ENCODE data around the gene STX3. TPM values are rescaled to one million over a fixed set of nuclear protein-coding genes. Genes with fewer than 3 reads are reported as not detected.
A peak's percentile ranks its signal among the peaks of the same experiment; 100 is the strongest.

STX3 gene
- total and polyA plus RNA-seq, 4 donors, result 3.3 to 8.5 (median 5.8) TPM

DNA sequence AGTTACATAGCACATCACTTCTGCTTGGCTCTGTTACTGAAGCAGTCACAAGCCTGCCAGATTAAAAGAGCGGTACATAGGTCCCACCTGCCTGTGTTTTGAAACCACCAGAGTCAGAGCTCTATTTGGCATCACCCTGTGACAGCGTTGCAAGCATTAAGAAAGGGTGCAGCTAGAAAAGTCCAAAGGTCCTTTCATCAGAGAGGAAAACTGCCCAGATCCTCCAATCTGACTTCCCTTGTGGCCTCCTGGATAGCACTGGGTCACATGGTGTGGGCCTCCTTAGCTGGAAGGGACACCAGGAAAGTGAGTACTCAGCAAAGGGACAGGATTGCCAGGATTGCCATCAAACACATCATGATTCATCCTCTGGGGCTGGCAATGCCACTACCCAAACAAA is 22.9 kb downstream of the STX3 start:
- Histone ChIP-seq H3K4me3 (ENCODE audit: low read depth in 1 of 3, low read length in 3 of 3) (no peak overlapping the region), H3K9ac (ENCODE audit: low read depth in 1 of 2, low read length in 2 of 2) (no peak overlapping the region), H3K27me3 (ENCODE audit: control insufficient read depth in 4 of 4, insufficient read depth in 4 of 4, low read length in 3 of 4) (no peaks in the 10 kb centered on the region), H3K27ac (ENCODE audit: low read depth in 1 of 2, low read length in 2 of 2) (peak overlapping the region in 1 of 2 donors; percentile 17), H3K9me3 (ENCODE audit: control insufficient read depth in 4 of 4, low read length in 3 of 4) (no peaks in the 10 kb centered on the region), H3K36me3 (ENCODE audit: control insufficient read depth in 4 of 4, insufficient read depth in 3 of 4, low read depth in 1 of 4, low read length in 3 of 4) (peaks cover 0 to 4% (median 0%) of the 10 kb centered on the region in 4 donors), H3K4me1 (ENCODE audit: control insufficient read depth in 4 of 4, insufficient read depth in 4 of 4, low read length in 3 of 4) (peaks cover 0 to 22% (median 11%) of the 10 kb centered on the region in 4 donors)
- no peak for DNase-seq (ENCODE audit: low spot score)
- WGBS, result 43% methylated on average over 2 of the region's 2 CpGs
- TF ChIP-seq EGR1 (IDR thresholded peaks at IDR 0.05; ENCODE audit: low read depth in 2 of 2), result no peak
- peak in 1 of 2 donors; percentile 8 for TF ChIP-seq HNF4A (conservative IDR thresholded peaks at IDR 0.05)

DNA sequence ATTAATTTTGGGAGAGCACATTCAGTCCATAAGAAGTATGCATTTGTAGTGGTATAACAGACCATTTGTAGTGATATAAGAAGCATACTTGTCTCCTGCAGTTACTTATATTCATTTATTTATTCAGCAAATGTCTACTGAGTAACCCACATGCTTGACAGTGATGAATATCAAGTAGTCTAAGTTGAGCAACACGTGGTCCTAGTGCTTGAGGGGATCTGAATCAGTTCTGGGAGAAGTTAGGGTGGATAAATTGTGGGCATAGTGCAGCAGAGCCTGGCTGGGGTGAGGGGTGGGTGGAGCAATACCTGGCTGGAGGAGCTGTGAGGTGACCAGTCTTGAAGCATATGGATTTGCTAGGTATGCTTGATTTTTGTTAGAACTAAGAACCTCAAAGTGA is 24.3 kb downstream of the STX3 start:
- Histone ChIP-seq H3K27ac (ENCODE audit: low read depth in 1 of 2, low read length in 2 of 2) (no peak overlapping the region), H3K36me3 (ENCODE audit: control insufficient read depth in 4 of 4, insufficient read depth in 3 of 4, low read depth in 1 of 4, low read length in 3 of 4) (no peaks in the 10 kb centered on the region), H3K27me3 (ENCODE audit: control insufficient read depth in 4 of 4, insufficient read depth in 4 of 4, low read length in 3 of 4) (no peaks in the 10 kb centered on the region), H3K9me3 (ENCODE audit: control insufficient read depth in 4 of 4, low read length in 3 of 4) (no peaks in the 10 kb centered on the region), H3K4me1 (ENCODE audit: control insufficient read depth in 4 of 4, insufficient read depth in 4 of 4, low read length in 3 of 4) (peaks cover 0 to 22% (median 11%) of the 10 kb centered on the region in 4 donors), H3K9ac (ENCODE audit: low read depth in 1 of 2, low read length in 2 of 2) (no peak overlapping the region), H3K4me3 (ENCODE audit: low read depth in 1 of 3, low read length in 3 of 3) (no peak overlapping the region)
- TF ChIP-seq JUND (IDR thresholded peaks at IDR 0.05), result no peak
- TF ChIP-seq YY1 (IDR thresholded peaks at IDR 0.05), result no peak
- TF ChIP-seq, protein P1, sequence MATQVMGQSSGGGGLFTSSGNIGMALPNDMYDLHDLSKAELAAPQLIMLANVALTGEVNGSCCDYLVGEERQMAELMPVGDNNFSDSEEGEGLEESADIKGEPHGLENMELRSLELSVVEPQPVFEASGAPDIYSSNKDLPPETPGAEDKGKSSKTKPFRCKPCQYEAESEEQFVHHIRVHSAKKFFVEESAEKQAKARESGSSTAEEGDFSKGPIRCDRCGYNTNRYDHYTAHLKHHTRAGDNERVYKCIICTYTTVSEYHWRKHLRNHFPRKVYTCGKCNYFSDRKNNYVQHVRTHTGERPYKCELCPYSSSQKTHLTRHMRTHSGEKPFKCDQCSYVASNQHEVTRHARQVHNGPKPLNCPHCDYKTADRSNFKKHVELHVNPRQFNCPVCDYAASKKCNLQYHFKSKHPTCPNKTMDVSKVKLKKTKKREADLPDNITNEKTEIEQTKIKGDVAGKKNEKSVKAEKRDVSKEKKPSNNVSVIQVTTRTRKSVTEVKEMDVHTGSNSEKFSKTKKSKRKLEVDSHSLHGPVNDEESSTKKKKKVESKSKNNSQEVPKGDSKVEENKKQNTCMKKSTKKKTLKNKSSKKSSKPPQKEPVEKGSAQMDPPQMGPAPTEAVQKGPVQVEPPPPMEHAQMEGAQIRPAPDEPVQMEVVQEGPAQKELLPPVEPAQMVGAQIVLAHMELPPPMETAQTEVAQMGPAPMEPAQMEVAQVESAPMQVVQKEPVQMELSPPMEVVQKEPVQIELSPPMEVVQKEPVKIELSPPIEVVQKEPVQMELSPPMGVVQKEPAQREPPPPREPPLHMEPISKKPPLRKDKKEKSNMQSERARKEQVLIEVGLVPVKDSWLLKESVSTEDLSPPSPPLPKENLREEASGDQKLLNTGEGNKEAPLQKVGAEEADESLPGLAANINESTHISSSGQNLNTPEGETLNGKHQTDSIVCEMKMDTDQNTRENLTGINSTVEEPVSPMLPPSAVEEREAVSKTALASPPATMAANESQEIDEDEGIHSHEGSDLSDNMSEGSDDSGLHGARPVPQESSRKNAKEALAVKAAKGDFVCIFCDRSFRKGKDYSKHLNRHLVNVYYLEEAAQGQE (IDR thresholded peaks at IDR 0.05), result no peak
- no peak for TF ChIP-seq FOXA2 (IDR thresholded peaks at IDR 0.05)
- no peak for TF ChIP-seq RXRA (IDR thresholded peaks at IDR 0.05)
- TF ChIP-seq SP1 (IDR thresholded peaks at IDR 0.05), result no peak
- no peak for TF ChIP-seq HNF4G (IDR thresholded peaks at IDR 0.05)
- TF ChIP-seq RAD21 (IDR thresholded peaks at IDR 0.05), result no peak
- TF ChIP-seq TAF1 (conservative IDR thresholded peaks at IDR 0.05), result no peak
- TF ChIP-seq, protein P2, sequence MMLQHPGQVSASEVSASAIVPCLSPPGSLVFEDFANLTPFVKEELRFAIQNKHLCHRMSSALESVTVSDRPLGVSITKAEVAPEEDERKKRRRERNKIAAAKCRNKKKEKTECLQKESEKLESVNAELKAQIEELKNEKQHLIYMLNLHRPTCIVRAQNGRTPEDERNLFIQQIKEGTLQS (IDR thresholded peaks at IDR 0.05), result no peak
- TF ChIP-seq, protein P3, sequence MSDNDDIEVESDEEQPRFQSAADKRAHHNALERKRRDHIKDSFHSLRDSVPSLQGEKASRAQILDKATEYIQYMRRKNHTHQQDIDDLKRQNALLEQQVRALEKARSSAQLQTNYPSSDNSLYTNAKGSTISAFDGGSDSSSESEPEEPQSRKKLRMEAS (IDR thresholded peaks at IDR 0.05), result no peak
- TF ChIP-seq, protein P4, sequence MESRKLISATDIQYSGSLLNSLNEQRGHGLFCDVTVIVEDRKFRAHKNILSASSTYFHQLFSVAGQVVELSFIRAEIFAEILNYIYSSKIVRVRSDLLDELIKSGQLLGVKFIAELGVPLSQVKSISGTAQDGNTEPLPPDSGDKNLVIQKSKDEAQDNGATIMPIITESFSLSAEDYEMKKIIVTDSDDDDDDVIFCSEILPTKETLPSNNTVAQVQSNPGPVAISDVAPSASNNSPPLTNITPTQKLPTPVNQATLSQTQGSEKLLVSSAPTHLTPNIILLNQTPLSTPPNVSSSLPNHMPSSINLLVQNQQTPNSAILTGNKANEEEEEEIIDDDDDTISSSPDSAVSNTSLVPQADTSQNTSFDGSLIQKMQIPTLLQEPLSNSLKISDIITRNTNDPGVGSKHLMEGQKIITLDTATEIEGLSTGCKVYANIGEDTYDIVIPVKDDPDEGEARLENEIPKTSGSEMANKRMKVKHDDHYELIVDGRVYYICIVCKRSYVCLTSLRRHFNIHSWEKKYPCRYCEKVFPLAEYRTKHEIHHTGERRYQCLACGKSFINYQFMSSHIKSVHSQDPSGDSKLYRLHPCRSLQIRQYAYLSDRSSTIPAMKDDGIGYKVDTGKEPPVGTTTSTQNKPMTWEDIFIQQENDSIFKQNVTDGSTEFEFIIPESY (IDR thresholded peaks at IDR 0.05), result no peak
- TF ChIP-seq HNF4A (conservative IDR thresholded peaks at IDR 0.05), result no peak
- TF ChIP-seq, protein P5, sequence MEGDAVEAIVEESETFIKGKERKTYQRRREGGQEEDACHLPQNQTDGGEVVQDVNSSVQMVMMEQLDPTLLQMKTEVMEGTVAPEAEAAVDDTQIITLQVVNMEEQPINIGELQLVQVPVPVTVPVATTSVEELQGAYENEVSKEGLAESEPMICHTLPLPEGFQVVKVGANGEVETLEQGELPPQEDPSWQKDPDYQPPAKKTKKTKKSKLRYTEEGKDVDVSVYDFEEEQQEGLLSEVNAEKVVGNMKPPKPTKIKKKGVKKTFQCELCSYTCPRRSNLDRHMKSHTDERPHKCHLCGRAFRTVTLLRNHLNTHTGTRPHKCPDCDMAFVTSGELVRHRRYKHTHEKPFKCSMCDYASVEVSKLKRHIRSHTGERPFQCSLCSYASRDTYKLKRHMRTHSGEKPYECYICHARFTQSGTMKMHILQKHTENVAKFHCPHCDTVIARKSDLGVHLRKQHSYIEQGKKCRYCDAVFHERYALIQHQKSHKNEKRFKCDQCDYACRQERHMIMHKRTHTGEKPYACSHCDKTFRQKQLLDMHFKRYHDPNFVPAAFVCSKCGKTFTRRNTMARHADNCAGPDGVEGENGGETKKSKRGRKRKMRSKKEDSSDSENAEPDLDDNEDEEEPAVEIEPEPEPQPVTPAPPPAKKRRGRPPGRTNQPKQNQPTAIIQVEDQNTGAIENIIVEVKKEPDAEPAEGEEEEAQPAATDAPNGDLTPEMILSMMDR (IDR thresholded peaks at IDR 0.05; ENCODE audit: low read depth, low read length, missing input control), result no peak
- no peak for TF ChIP-seq EGR1 (IDR thresholded peaks at IDR 0.05; ENCODE audit: low read depth in 2 of 2)
- no peak for TF ChIP-seq FOXA1 (IDR thresholded peaks at IDR 0.05)
- no peak for TF ChIP-seq NR2F2 (IDR thresholded peaks at IDR 0.05)
- no peak for TF ChIP-seq GABPA (IDR thresholded peaks at IDR 0.05 in 1 of 2, conservative IDR thresholded peaks at IDR 0.05 in 1 of 2)
- DNase-seq (ENCODE audit: low spot score), result no peak
- 79% methylated on average over 1 of the region's 1 CpG for WGBS
